HepG2 (cell line): Measurements from ENCODE around the gene DHX30. TPM values are rescaled to one million over a fixed set of nuclear protein-coding genes. Genes with fewer than 3 reads are reported as not detected.

Source experiments
- ATAC-seq: fragments of 200-7000 bp; cut with Tn5 transposase; 3 replicates; pipeline ENCODE4 v1.9.1; 2020; ENCODE audit warnings: mild to moderate bottlenecking, moderate library complexity
- BruUV-seq: library from RNA; stranded (reverse); fragments of 400-500 nt; replicated peaks from 2 replicates; lab custom pipeline; 2021; lab: Mats Ljungman, UMichigan
- CTCF ChIA-PET: fragments of 300-600 bp; formaldehyde crosslinking; extraction: SDS; loops from one replicate; lab custom pipeline; 2021; ENCODE audit warnings: low total read pairs, inconsistent platforms, low intra/inter-chr PET ratio; lab: Yijun Ruan, JAX
- POLR2A ChIA-PET: fragments of 350-600 bp; sonication (Branson Sonifier 250); formaldehyde crosslinking; loops from one replicate; lab custom pipeline; 2020; ENCODE audit warnings: antibody characterized with exemption, inconsistent platforms; lab: Yijun Ruan, JAX
- DNase-seq: peaks from one replicate; pipeline ENCODE4 v3.0.0-alpha.2; 2015; ENCODE audit warnings: low spot score
- FAIRE-seq: peaks from 3 replicates; lab custom pipeline; 2011; peaks lifted over from hg19 to GRCh38; lab: Jason Lieb, UNC
- H2AFZ ChIP-seq: one replicate; pipeline ENCODE4 v1.6.1; 2011; ENCODE audit warnings: low read length, inconsistent platforms
- H3K27ac ChIP-seq: fragments of 300-600 bp; 3 replicates; pipeline ENCODE4 v1.8.0; 2011; ENCODE audit warnings: mixed run types, mild to moderate bottlenecking, mixed read lengths, low read length, inconsistent platforms; ENCODE audit not compliant: insufficient read depth; ENCODE audit errors: extremely low read length
- H3K27me3 ChIP-seq, 2 experiments: fragments of 200-600 bp in 1 of 2; 2 replicates in 1 of 2; 3 replicates in 1 of 2; pipeline versions ENCODE4 v1.6.0 to v1.8.0; 2011; ENCODE audit warnings: low read length in 2 of 2, mild to moderate bottlenecking in 2 of 2, moderate library complexity in 2 of 2, inconsistent platforms in 1 of 2; ENCODE audit not compliant: insufficient read depth in 2 of 2, control insufficient read depth in 1 of 2
- H3K36me3 ChIP-seq, 2 experiments: fragments of 200-600 bp in 1 of 2; replicated peaks in 1 of 2; 2 replicates in 1 of 2; 3 replicates in 1 of 2; pipeline versions ENCODE4 v1.5.1 to v1.8.0; 2011; ENCODE audit warnings: low read length in 2 of 2, inconsistent platforms in 1 of 2; ENCODE audit not compliant: insufficient read depth in 2 of 2, control insufficient read depth in 1 of 2
- H3K4me1 ChIP-seq: 2 replicates; pipeline ENCODE4 v1.5.1; 2012; ENCODE audit warnings: low read length, inconsistent platforms; ENCODE audit not compliant: insufficient read depth
- H3K4me2 ChIP-seq: 2 replicates; pipeline ENCODE4 v1.6.0; 2011; ENCODE audit warnings: low read depth, low read length, inconsistent platforms
- H3K4me3 ChIP-seq, 3 experiments: fragments of 200-600 bp in 1 of 3; sonication (generic), shearing (Covaris generic) in 1 of 3; replicated peaks in 1 of 3; 2 replicates each; pipeline ENCODE4 v1.5.1; 2011 to 2016; ENCODE audit warnings: low read length in 3 of 3, inconsistent platforms in 2 of 3, low read depth in 2 of 3, mild to moderate bottlenecking in 2 of 3, control low read depth in 1 of 3, mixed read lengths in 1 of 3; ENCODE audit not compliant: insufficient read depth in 1 of 3
- H3K79me2 ChIP-seq: one replicate; pipeline ENCODE4 v1.6.1; 2011; ENCODE audit warnings: low read length, inconsistent platforms; ENCODE audit not compliant: insufficient read depth
- H3K9ac ChIP-seq: 2 replicates; pipeline ENCODE4 v1.6.0; 2011; ENCODE audit warnings: mild to moderate bottlenecking, low read depth, low read length, inconsistent platforms; ENCODE audit not compliant: insufficient read depth
- H3K9me3 ChIP-seq: 2 replicates; pipeline ENCODE4 v1.5.1; 2012; ENCODE audit warnings: mild to moderate bottlenecking, low read length
- H4K20me1 ChIP-seq: 2 replicates; pipeline ENCODE4 v1.6.0; 2011; ENCODE audit warnings: inconsistent platforms, mild to moderate bottlenecking, low read length, moderate library complexity; ENCODE audit not compliant: insufficient read depth
- FOSL2 ChIP-seq: sonication (generic); formaldehyde crosslinking; IDR thresholded peaks from 2 replicates; pipeline ENCODE4 v1.4.0; 2020; ENCODE audit warnings: missing genetic modification reagents
- KLF15 ChIP-seq: sonication (generic); formaldehyde crosslinking; IDR thresholded peaks from 2 replicates; pipeline ENCODE4 v1.8.1; 2023; ENCODE audit warnings: borderline replicate concordance, mild to moderate bottlenecking, inconsistent platforms, missing genetic modification reagents, mixed read lengths
- PCBP2 ChIP-seq: fragments of 200-400 bp; formaldehyde crosslinking; optimal IDR thresholded peaks from 2 replicates; pipeline ENCODE3; 2018; ENCODE audit warnings: low read length, low read depth; ENCODE audit not compliant: poor library complexity, severe bottlenecking
- PHF20 ChIP-seq: sonication (generic); formaldehyde crosslinking; IDR thresholded peaks from 2 replicates; pipeline ENCODE4 v1.5.0; 2020; ENCODE audit warnings: mild to moderate bottlenecking, missing genetic modification reagents
- TBX2 ChIP-seq: sonication (generic); formaldehyde crosslinking; IDR thresholded peaks from 2 replicates; pipeline ENCODE4 v1.5.0; 2020; ENCODE audit warnings: missing genetic modification reagents, mild to moderate bottlenecking, borderline replicate concordance
- ZFP1 ChIP-seq: IDR thresholded peaks from 2 replicates; pipeline ENCODE4 v1.6.1; 2016
- ZFP36 ChIP-seq: fragments of 150-350 bp; IDR thresholded peaks from 2 replicates; pipeline ENCODE4 v1.6.1; 2018; ENCODE audit warnings: borderline replicate concordance, low read length, low read depth; ENCODE audit not compliant: partially characterized antibody
- ZMYM4 ChIP-seq: sonication (generic); formaldehyde crosslinking; IDR thresholded peaks from 2 replicates; pipeline ENCODE4 v1.8.1; 2023; ENCODE audit warnings: mild to moderate bottlenecking, missing genetic modification reagents
- ZNF33A ChIP-seq: sonication (generic); formaldehyde crosslinking; IDR thresholded peaks from 2 replicates; pipeline ENCODE4 v1.5.1; 2020; ENCODE audit warnings: missing genetic modification reagents, mild to moderate bottlenecking, moderate library complexity, borderline replicate concordance
- ZNF34 ChIP-seq: sonication (generic); formaldehyde crosslinking; IDR thresholded peaks from 2 replicates; pipeline ENCODE4 v1.4.0; 2020; ENCODE audit warnings: mild to moderate bottlenecking, missing genetic modification reagents, borderline replicate concordance
- ZNF343 ChIP-seq: sonication (generic); formaldehyde crosslinking; IDR thresholded peaks from 2 replicates; pipeline ENCODE4 v1.4.0; 2020; ENCODE audit warnings: mild to moderate bottlenecking, missing genetic modification reagents
- WGBS: methylation state at CpG from one replicate; pipeline ENCODE4 v1.1.6; 2017; ENCODE audit warnings: low lambda C conversion rate; 5-methylcytosine and 5-hydroxymethylcytosine counted together
- in situ Hi-C: cut with HindIII; loops from 2 replicates; pipeline ENCODE4 v1.10.0; 2017; ENCODE audit warnings: low pct_unique_long_range_greater_than_20kb; ENCODE audit not compliant: extremely low pct_ligation_motif_present
- intact Hi-C: fragments of 100-400 bp; cut with micrococcal nuclease; formaldehyde crosslinking; loops from one replicate; pipeline ENCODE4 v1.10.0; 2022; ENCODE audit not compliant: unreplicated experiment
- polyA plus RNA-seq, 8 experiments: library from polyadenylated mRNA; depleted of rRNA in 3 of 8; stranded (reverse) in 7 of 8; unstranded in 1 of 8; fragments of >200 nt; fragmentation: Illumina TruSeq in 4 of 8; extraction: Trizol in 4 of 8; gene quantifications; 2 replicates each; pipeline versions ENCODE4 v1.2.1 to v1.2.3, GENCODE V29; 2011 to 2016; ENCODE audit warnings: low read depth in 4 of 8, missing spikeins in 1 of 8, mixed read lengths in 1 of 8; ENCODE audit not compliant: insufficient read depth in 1 of 8
- total RNA-seq, 5 experiments: library from RNA; depleted of rRNA; stranded (reverse); fragments of >200 nt; fragmentation: Illumina TruSeq; extraction: Trizol; gene quantifications; 2 replicates each; pipeline ENCODE4 v1.2.3, GENCODE V29; 2016; ENCODE audit warnings: low read depth in 1 of 5
- TF ChIP-seq, protein P1 (sequence below): sonication (generic); formaldehyde crosslinking; IDR thresholded peaks from 2 replicates; pipeline ENCODE4 v1.5.0; 2020; ENCODE audit warnings: missing genetic modification reagents
- TF ChIP-seq, protein P2 (sequence below): IDR thresholded peaks from 2 replicates; pipeline ENCODE4 v1.6.1; 2012; ENCODE audit warnings: low read depth, low read length, improper control_type of control experiment
- TF ChIP-seq, protein P3 (sequence below): sonication (generic); formaldehyde crosslinking; IDR thresholded peaks from 2 replicates; pipeline ENCODE4 v1.4.0; 2020; ENCODE audit warnings: missing genetic modification reagents; ENCODE audit errors: not compliant biosample characterization
- TF ChIP-seq, protein P4 (sequence below), 2 experiments: sonication (generic) in 1 of 2; formaldehyde crosslinking in 1 of 2; IDR thresholded peaks; 2 replicates each; pipeline versions ENCODE4 v1.6.1 to v1.9.0; 2014 to 2022; ENCODE audit warnings: antibody characterized with exemption in 1 of 2, borderline replicate concordance in 1 of 2, inconsistent platforms in 1 of 2, low read depth in 1 of 2, missing genetic modification reagents in 1 of 2

The DHX30 gene
- total and polyA plus RNA-seq, 2 of the 13 experiments (the other 11 are each of a cell fraction or from before 2014, with no cell fraction given) = 30.6 to 59.4 TPM

DNA sequence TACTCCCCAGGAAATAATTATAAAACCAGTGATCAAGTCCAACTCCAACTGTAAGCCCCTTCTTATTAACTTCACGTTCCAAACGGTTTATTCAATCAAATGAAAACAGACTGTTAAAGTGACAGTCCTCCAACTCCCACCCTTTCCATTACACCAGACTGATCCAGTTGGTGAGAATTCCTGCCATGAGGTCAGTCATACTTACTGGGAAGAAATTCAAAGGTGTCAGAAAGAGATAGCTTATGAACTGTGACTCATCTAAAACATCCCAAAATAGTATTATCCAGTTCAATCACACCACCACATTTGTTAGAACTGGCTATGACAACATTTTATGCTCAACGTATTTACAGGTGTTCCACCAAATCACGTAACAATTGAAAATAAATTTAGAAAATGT is 40.7 kb upstream of the DHX30 start:
- H3K27ac ChIP-seq = no peak overlapping the region
- H2AFZ ChIP-seq = no peak overlapping the region
- 70% methylated on average over 4 of the region's 4 CpGs for WGBS
- H3K27me3 ChIP-seq = no peaks in the 10 kb centered on the region
- FAIRE-seq = no peak
- peaks cover 19% of the 10 kb centered on the region for H3K4me1 ChIP-seq
- POLR2A ChIA-PET = no interaction called here
- no peak for DNase-seq
- H3K36me3 ChIP-seq = peaks cover 8 to 59% of the 10 kb centered on the region in 2 experiments
- H3K9me3 ChIP-seq = no peaks in the 10 kb centered on the region
- H3K9ac ChIP-seq = no peak overlapping the region
- H3K4me3 ChIP-seq = no peak overlapping the region
- intact Hi-C loops = no loop called here
- peaks cover 72% of the 10 kb centered on the region for H3K79me2 ChIP-seq
- H4K20me1 ChIP-seq = peaks cover 12% of the 10 kb centered on the region
- ATAC-seq = no peak
- BruUV-seq = no TSS peak
- TF ChIP-seq ZFP1 (no peak), PHF20 (CRISPR knock-in tag) (no peak), FOSL2 (CRISPR knock-in tag) (no peak), ZNF33A (CRISPR knock-in tag) (no peak), ZNF343 (CRISPR knock-in tag) (no peak), KLF15 (CRISPR knock-in tag) (no peak), ZMYM4 (CRISPR knock-in tag) (no peak), ZNF34 (CRISPR knock-in tag) (no peak), TBX2 (CRISPR knock-in tag) (no peak), PCBP2 (no peak), ZFP36 (no peak)
- TF ChIP-seq, protein P1, sequence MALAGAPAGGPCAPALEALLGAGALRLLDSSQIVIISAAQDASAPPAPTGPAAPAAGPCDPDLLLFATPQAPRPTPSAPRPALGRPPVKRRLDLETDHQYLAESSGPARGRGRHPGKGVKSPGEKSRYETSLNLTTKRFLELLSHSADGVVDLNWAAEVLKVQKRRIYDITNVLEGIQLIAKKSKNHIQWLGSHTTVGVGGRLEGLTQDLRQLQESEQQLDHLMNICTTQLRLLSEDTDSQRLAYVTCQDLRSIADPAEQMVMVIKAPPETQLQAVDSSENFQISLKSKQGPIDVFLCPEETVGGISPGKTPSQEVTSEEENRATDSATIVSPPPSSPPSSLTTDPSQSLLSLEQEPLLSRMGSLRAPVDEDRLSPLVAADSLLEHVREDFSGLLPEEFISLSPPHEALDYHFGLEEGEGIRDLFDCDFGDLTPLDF (CRISPR knock-in tag) = no peak
- TF ChIP-seq, protein P2, sequence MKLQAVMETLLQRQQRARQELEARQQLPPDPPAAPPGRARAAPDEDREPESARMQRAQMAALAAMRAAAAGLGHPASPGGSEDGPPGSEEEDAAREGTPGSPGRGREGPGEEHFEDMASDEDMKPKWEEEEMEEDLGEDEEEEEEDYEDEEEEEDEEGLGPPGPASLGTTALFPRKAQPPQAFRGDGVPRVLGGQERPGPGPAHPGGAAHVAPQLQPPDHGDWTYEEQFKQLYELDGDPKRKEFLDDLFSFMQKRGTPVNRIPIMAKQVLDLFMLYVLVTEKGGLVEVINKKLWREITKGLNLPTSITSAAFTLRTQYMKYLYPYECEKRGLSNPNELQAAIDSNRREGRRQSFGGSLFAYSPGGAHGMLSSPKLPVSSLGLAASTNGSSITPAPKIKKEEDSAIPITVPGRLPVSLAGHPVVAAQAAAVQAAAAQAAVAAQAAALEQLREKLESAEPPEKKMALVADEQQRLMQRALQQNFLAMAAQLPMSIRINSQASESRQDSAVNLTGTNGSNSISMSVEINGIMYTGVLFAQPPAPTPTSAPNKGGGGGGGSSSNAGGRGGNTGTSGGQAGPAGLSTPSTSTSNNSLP = no peak
- TF ChIP-seq, protein P3, sequence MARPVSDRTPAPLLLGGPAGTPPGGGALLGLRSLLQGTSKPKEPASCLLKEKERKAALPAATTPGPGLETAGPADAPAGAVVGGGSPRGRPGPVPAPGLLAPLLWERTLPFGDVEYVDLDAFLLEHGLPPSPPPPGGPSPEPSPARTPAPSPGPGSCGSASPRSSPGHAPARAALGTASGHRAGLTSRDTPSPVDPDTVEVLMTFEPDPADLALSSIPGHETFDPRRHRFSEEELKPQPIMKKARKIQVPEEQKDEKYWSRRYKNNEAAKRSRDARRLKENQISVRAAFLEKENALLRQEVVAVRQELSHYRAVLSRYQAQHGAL (CRISPR knock-in tag) = no peak
- TF ChIP-seq, protein P4, sequence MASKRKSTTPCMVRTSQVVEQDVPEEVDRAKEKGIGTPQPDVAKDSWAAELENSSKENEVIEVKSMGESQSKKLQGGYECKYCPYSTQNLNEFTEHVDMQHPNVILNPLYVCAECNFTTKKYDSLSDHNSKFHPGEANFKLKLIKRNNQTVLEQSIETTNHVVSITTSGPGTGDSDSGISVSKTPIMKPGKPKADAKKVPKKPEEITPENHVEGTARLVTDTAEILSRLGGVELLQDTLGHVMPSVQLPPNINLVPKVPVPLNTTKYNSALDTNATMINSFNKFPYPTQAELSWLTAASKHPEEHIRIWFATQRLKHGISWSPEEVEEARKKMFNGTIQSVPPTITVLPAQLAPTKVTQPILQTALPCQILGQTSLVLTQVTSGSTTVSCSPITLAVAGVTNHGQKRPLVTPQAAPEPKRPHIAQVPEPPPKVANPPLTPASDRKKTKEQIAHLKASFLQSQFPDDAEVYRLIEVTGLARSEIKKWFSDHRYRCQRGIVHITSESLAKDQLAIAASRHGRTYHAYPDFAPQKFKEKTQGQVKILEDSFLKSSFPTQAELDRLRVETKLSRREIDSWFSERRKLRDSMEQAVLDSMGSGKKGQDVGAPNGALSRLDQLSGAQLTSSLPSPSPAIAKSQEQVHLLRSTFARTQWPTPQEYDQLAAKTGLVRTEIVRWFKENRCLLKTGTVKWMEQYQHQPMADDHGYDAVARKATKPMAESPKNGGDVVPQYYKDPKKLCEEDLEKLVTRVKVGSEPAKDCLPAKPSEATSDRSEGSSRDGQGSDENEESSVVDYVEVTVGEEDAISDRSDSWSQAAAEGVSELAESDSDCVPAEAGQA (IDR thresholded peaks at IDR 0.05; ENCODE audit: low read depth) = no peak
- TF ChIP-seq, protein P4 (CRISPR knock-in tag; IDR thresholded peaks at IDR 0.05; ENCODE audit: borderline replicate concordance) = no peak
- TF ChIP-seq, all 625 proteins: peak for 0
- in situ Hi-C loops = no loop called here
- no peak overlapping the region for H3K4me2 ChIP-seq
- CTCF ChIA-PET = no interaction called here
